ENCODE measurements around the gene MCM6. TPM values are rescaled to one million over a fixed set of nuclear protein-coding genes. Genes with fewer than 3 reads are reported as not detected.

Gene MCM6
- total and polyA plus RNA-seq, 11 donors, result 1.0 to 16.1 (median 3.7) TPM

DNA sequence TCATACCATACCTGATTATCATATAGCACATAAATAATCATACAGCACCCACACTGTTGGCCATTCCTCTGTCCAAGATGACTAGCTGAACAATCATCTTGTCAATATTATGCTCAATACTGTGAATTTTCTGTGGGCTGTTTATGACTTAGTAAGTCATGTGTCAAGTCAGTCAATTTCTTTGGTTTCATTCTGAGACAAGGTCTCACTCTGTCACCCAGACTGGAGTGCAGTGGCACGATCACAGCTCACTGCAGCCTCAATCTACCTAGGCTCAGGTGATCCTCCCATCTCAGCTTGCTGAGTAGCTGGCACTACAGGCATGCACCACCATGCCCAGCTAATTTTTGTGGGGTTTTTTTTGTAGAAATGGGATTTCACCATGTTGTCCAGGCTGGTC, 5.7 kb downstream of the MCM6 start:
- intact Hi-C loops (cut with DNase I), result no loop called here
- Histone ChIP-seq H3K27ac (no peak overlapping the region), H3K4me1 (peaks cover 0 to 19% (median 6%) of the 10 kb centered on the region in 12 donors), H3K36me3 (peaks cover 0 to 74% (median 56%) of the 10 kb centered on the region in 9 donors), H3K9me3 (no peaks in the 10 kb centered on the region), H3K27me3 (no peaks in the 10 kb centered on the region), H3K4me3 (no peak overlapping the region)
- DNase-seq (no peak), ATAC-seq (no peak)
- TF ChIP-seq, protein P1, sequence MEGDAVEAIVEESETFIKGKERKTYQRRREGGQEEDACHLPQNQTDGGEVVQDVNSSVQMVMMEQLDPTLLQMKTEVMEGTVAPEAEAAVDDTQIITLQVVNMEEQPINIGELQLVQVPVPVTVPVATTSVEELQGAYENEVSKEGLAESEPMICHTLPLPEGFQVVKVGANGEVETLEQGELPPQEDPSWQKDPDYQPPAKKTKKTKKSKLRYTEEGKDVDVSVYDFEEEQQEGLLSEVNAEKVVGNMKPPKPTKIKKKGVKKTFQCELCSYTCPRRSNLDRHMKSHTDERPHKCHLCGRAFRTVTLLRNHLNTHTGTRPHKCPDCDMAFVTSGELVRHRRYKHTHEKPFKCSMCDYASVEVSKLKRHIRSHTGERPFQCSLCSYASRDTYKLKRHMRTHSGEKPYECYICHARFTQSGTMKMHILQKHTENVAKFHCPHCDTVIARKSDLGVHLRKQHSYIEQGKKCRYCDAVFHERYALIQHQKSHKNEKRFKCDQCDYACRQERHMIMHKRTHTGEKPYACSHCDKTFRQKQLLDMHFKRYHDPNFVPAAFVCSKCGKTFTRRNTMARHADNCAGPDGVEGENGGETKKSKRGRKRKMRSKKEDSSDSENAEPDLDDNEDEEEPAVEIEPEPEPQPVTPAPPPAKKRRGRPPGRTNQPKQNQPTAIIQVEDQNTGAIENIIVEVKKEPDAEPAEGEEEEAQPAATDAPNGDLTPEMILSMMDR (IDR thresholded peaks at IDR 0.05), result no peak
- no peak for TF ChIP-seq POLR2A (IDR thresholded peaks at IDR 0.05)
- 60 to 100% (median 96%) methylated on average over 1 of the region's 1 CpG for WGBS, 4 donors

DNA sequence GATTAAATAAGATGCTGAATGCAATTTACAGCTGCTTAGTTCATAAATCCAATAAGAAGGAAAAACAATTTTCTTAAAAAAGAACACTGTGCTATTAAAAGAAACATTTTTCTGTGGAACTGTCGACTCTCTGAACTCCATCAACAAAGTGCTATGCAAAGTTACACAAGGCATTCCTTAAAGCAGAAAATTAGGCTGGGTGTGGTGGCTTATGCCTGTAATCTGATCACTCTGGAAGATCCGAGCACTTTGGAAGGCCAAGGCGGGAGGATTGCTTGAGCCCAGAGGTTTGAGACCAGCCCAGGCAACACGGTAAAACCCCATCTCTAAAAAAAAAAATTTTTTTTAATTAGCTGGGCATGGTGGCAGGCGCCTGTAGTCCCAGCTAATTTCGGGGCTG, 13.0 kb downstream of the MCM6 start:
- peaks cover 3 to 96% (median 79%) of the 10 kb centered on the region in 9 donors for H3K36me3 ChIP-seq
- no peak for ATAC-seq

DNA sequence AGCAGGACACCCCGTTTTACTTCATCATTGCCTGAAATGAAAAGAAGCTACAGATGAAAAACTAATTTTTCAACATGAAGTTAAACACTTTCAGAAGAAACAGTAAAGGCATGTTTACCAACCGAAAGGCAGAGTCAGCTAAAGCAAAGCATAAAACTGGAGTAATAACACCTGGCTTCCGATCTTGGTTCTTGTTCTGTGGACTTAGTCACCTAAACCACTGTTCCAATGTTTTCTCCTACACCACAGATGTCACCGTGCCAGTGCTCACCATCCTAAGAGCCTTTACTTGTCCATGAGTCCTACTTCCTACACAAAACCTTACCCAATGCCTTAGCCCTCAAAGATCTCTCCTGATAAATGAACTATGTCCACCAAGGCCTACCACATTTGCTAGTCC, 13.5 kb downstream of the MCM6 start:
- ATAC-seq, result no peak
- Histone ChIP-seq H3K4me1 (no peaks in the 10 kb centered on the region), H3K27me3 (no peaks in the 10 kb centered on the region), H3K4me3 (no peak overlapping the region), H3K9me3 (no peaks in the 10 kb centered on the region), H3K27ac (no peak overlapping the region), H3K36me3 (peaks cover 3 to 96% (median 79%) of the 10 kb centered on the region in 9 donors)
- intact Hi-C loops (cut with DNase I), result no loop called here
- DNase-seq, result no peak
- TF ChIP-seq POLR2A (IDR thresholded peaks at IDR 0.05), result no peak
- TF ChIP-seq, protein P1 (IDR thresholded peaks at IDR 0.05), result no peak
- WGBS, 4 donors, result 89 to 95% (median 92%) methylated on average over 4 of the region's 4 CpGs

More for the DNA sequence above, 13.0 kb downstream of the MCM6 start:
- H3K4me1 ChIP-seq, result no peaks in the 10 kb centered on the region
- no peak overlapping the region for H3K27ac ChIP-seq
- H3K9me3 ChIP-seq, result no peaks in the 10 kb centered on the region
- intact Hi-C loops (cut with DNase I), result no loop called here
- 89 to 92% (median 90%) methylated on average over 6 of the region's 6 CpGs for WGBS, 4 donors
- TF ChIP-seq, protein P1 (IDR thresholded peaks at IDR 0.05), result no peak
- no peak for TF ChIP-seq POLR2A (IDR thresholded peaks at IDR 0.05)
- H3K4me3 ChIP-seq, result no peak overlapping the region
- no peaks in the 10 kb centered on the region for H3K27me3 ChIP-seq
- no peak for DNase-seq

DNA sequence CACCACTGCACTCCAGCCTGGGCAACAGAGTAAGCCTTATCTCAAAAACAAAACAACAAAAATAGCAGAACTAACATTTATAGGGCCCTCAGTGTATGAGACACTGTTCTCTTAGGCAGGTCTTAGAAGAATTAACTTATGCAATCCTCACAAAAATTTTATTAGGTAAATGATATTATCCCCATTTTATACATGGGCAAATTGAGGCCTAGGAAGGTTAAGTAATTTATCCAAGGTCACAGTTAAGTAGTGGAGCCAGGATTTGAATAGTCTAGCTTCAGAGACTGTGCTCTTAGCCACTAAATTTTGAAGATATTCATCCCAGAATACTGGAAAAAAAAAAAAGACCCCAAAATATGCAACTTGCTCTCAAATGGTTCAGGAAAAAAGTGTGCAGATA, 22.8 kb downstream of the MCM6 start:
- TF ChIP-seq POLR2A (IDR thresholded peaks at IDR 0.05), result no peak
- TF ChIP-seq, protein P1 (IDR thresholded peaks at IDR 0.05), result no peak
- H3K36me3 ChIP-seq, result peaks cover 0 to 91% (median 67%) of the 10 kb centered on the region in 9 donors
- H3K4me3 ChIP-seq, result no peak overlapping the region
- H3K4me1 ChIP-seq, result no peaks in the 10 kb centered on the region
- DNase-seq, result no peak
- no peaks in the 10 kb centered on the region for H3K9me3 ChIP-seq
- no peak for ATAC-seq
- no peak overlapping the region for H3K27ac ChIP-seq
- intact Hi-C loops (cut with DNase I), result no loop called here
- no peaks in the 10 kb centered on the region for H3K27me3 ChIP-seq
